ENCODE measurements around the gene GNA12.
"Not testable (repeated sequence)": the region's sequence is repeated elsewhere in the genome, so short reads cannot be mapped to it uniquely, and the experiment has no call there.

Gene GNA12

GRCh38 chr7:2728316-2729030, 115.6 kb downstream of the GNA12 start:
- DNase-seq (ENCODE audit: low read depth) = no peak

DNA sequence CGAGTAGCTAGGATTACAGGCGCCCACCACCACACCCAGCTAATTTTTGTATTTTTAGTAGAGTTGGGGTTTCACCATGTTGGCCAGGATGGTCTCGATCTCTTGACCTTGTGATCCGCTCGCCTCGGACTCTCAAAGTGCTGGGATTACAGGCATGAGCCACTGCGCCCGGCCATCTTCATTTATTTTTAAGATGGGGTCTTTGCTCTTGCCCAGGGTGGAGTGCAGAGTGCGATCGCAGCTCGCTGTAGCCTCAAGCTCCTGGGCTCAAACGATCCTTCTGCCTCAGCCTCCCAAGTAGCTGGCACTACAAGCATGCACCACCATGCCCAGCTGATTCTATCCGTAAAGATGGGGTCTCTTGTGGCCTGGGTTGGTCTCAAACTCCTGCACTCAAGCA, 116.9 kb downstream of the GNA12 start:
- DNase-seq (ENCODE audit: low read depth) = not testable (repeated sequence)

GRCh38 chr7:2726316-2727018, 117.6 kb downstream of the GNA12 start:
- DNase-seq (ENCODE audit: low read depth) = no peak

- no peak for DNase-seq (ENCODE audit: low read depth)
Observed at GRCh38 chr7:2725178-2726105, 118.7 kb downstream of the GNA12 start.

GRCh38 chr7:2724453-2725177, 119.5 kb downstream of the GNA12 start:
- no peak for DNase-seq (ENCODE audit: low read depth)

DNA sequence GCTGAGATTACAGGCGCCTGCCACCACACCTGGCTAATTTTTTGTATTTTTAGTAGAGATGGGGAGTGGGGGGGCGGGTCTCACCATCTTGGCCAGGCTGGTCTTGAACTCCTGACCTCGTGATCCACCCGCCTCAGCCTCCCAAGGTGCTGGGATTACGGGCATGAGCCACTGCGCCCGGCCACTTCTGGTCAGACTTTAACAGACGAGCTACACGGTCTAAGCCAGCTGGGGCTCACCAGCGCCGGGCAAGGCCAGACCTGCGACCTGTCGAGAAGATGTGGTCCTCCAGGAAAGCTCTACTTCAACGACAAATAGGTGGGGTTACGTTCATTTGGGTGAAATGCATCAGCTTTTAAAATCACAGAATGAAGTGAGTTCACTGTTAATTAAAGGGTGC, 120.1 kb downstream of the GNA12 start:
- not testable (repeated sequence) for DNase-seq (ENCODE audit: low read depth)

DNA sequence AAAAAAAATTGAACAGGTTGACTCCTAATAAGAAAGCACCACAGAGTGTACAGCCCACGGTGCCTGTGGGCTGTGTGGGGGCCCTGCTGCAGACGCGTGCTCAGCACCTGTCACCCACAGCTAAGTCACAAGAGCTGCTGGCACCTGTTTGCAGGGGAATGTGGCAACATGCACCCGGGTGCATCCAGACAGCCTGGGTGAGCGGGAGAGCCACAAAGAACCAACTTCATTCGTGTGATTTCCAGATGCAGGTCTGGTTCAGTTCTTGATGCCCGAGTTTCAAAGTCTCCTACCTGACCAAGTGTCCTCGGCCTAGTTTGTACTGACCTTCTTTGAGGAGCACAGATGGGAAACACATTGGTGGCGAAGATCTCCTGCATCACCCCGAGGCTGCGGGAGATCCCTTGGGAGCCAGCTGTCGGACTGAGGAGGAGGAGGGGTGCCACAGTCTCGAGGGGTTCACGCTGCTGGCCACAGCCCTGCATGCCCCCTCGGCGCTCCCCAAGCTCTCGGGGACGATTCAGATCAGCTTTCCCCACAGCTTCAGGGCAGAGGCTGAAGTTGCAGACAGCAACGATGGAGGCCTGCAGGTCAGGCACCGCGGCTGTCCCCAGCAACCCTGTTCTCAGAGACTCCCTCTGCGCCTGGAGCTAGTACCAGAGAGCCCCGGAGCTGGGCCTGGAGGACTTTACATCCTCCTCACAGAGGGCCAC, 120.8 kb downstream of the GNA12 start:
- DNase-seq (ENCODE audit: low read depth) = no peak

DNA sequence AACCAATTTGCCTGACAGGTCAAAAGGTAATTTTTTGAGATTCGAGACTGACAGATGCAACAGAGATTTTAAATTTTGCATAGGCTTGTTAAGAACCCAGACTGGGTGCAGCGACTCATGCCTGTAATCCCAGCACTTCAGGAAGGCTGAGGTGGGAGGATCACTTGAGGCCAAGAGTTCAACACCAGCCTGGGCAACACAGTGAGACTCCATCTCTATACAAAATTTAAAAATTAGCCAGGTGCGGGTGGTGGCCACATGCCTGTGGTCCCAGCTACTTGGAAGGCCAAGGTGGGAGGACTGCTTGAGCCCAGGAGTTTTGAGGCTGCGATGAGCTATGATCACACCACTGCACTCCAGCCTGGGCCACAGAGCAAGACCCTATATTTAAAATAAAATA, 121.5 kb downstream of the GNA12 start:
- DNase-seq (ENCODE audit: low read depth) = no peak

- no peak for DNase-seq (ENCODE audit: low read depth)
Observed at GRCh38 chr7:2721842-2722241, 122.3 kb downstream of the GNA12 start.

DNA sequence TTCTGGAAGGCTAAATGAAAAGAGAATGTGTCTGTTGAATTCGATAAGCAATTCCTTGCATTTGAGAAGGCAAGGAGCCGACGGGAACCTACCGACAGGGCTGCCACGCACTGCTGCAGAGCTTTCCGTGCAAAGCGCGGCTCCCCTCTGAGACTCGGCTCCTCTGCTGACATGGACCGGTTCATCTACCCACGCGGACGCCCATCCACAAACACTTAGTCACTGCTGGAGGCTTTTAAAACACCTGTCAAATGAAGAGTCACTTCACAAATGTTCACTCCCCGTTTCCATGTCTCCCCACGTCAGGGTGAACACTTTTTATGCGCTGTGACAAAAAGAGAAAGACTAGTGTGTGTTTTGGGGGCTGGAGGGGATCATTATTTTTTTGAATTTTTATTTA, 124.1 kb downstream of the GNA12 start:
- no peak for DNase-seq (ENCODE audit: low read depth)

DNA sequence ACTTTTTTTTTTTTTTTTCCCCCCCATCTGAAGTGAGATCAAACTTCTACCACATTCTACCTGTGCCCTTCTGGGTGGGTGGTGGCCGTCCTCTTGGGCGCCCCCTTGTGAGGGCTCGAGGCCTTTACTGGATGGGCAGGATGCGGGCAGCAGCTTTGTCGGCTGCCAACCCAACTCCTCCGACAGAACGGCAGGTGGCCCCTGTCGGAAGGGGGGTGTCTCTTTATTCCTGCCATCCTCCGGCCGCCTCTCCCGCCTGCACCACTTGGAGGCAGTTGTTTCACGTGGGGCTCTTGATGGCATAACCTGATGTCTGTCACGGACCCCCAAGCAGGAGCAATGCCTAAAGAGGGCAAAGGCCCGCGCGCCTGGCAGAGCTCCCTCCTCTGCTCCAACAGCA, 125.1 kb downstream of the GNA12 start:
- DNase-seq (ENCODE audit: low read depth) = no peak

- no peak for DNase-seq (ENCODE audit: low read depth)
Observed at GRCh38 chr7:2718296-2718965, 125.7 kb downstream of the GNA12 start.

DNA sequence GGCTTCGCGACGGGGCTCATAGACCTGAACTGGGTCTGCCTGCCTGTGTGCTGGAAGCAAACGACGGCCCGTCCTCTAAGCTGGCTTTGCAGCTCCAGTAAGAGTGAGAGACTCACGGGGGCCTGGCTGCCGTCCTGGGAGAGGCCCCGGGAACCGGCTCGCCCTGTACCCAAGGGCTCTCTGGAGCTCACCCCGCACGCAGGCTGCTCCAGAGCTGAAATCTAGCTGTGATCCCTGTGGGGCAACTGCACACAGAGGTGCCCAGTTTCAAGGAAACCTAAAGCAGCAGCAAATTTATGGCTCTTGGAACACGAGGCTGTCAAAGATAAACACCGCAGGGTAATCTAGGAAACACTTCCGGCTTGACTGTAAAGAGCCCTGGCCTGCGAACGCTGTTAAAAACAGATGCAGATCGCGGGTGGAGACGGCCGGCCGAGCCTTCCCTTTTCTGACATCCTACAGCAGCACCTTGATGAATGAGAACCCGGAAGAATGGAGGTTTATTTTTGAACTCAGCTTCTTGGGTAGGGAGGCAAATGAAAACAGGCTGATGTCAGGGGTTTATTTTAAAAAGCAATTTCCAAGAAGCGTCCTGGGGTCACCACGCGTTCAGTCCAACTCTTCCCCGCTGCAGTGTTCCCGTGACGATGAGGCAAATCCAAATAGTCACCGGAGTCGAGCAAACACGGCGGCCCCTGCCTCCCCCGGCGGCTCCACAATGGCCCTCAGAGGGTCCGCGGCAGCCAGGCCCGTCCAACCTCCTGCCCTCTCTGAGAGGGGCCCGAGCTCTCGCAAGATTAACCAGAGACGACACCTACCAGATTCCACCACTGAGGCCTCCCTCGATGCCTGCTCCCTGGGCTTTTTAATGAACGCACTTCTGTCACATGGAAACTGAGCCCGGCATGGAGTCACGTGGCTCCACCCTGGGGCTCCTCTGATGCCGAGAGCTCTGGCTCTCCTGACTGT, 126.5 kb downstream of the GNA12 start:
- DNase-seq (ENCODE audit: low read depth) = no peak

- no peak for DNase-seq (ENCODE audit: low read depth)
Observed at GRCh38 chr7:2716906-2717292, 127.2 kb downstream of the GNA12 start.

- no peak for DNase-seq (ENCODE audit: low read depth)
Observed at GRCh38 chr7:2716488-2716887, 127.6 kb downstream of the GNA12 start.

DNA sequence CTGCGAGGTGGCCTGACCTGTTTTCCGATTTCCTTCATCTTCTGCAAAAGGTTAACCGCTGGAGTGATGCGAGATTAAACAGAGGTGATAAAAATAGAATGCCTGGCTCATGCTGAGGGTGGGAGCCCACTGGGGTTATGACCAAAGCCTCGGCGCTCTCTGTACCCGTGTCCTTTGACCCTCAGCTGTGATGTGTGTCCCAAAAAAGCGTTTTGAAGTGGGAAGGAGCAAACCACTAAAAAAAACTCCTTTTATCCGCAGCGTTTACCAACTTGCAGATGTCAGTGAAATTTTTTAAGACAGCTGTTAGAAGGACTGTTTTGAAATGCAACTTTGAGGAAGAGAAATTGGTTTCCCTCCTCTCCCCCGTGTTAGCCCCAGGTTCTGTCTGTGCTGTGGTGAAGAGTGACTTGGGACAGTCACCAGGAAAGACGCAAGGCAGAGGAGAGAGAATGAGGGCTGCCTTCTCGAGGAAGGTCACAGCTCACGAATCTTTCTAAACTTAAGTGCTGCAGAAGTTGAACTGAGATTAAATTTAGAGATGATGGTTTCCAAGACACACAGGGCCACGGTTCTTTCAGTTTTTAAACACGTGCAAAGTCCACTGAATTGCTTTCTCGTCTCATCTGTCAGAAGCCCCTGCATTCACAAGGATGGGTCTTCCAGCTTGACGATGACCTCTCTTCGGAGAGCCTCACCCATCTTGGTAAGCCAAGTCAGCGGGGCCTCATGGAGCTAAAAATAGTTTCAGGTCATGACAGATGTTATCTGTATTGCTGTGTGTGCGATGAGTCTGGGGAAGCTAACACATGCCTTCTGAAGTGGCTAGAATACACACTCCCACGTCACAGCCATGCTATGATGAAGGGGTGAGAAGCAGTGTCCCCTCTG, 128.5 kb downstream of the GNA12 start:
- no peak for DNase-seq (ENCODE audit: low read depth)

GRCh38 chr7:2714636-2715035, 129.5 kb downstream of the GNA12 start:
- no peak for DNase-seq (ENCODE audit: low read depth)

DNA sequence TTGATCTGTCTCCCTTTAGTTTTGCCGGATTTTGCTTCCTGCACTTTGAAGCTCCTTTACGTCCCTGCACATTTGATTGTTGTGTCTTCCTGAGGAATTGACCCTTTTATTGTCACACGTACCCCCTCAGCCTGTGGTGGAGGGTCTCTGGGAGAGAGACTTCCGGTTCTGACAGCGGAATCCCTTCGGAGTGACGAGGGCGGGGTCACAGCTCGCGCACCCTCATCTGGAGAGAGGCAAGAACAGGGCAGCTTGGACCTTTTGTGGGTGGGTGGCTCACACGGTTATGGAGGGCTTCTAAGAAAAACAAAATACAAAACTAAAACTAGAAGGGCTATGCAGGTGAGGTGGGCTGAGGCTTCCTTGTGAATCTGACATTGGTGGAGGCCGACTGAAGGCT, 130.1 kb downstream of the GNA12 start:
- DNase-seq (ENCODE audit: low read depth) = no peak

GRCh38 chr7:2713370-2713769, 130.7 kb downstream of the GNA12 start:
- DNase-seq (ENCODE audit: low read depth) = no peak
